Fibroblast of pulmonary artery (primary cell): Measurements from ENCODE around the gene ZNF276.

ENCODE experiments used
- DNase-seq: peaks from one replicate; pipeline ENCODE4 v3.0.0-alpha.2; 2010; ENCODE audit warnings: low read depth
- H3K4me3 ChIP-seq: replicated peaks from 2 replicates; pipeline ENCODE4 v1.5.1; 2011; ENCODE audit warnings: low read depth, mild to moderate bottlenecking, control low read depth, low read length, moderate library complexity
- TF ChIP-seq, protein P1 (sequence below): IDR thresholded peaks from 2 replicates; pipeline ENCODE4 v1.5.1; 2011; ENCODE audit warnings: mild to moderate bottlenecking, control low read depth, low read length, inconsistent platforms; ENCODE audit errors: missing control alignments

ZNF276 gene

DNA sequence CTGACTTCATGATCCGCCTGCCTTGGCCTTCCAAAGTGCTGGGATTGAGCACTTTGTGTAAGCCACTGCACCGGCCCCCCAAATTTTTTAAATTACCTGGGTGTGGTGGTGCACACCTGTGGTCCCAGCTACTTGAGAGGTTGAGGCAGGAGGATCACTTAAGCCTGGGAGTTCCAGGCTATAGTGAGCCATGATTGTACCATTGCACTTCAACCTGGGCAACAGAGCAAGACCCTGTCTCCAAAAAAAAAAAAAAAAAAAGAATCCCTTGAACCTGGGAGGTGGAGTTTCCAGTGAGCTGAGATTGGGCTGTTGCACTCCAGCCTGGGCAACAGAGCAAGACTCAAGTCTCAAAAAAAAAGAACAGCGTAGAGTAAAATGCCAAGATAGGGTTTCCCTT lies 15.2 kb downstream of the ZNF276 start:
- TF ChIP-seq, protein P1, sequence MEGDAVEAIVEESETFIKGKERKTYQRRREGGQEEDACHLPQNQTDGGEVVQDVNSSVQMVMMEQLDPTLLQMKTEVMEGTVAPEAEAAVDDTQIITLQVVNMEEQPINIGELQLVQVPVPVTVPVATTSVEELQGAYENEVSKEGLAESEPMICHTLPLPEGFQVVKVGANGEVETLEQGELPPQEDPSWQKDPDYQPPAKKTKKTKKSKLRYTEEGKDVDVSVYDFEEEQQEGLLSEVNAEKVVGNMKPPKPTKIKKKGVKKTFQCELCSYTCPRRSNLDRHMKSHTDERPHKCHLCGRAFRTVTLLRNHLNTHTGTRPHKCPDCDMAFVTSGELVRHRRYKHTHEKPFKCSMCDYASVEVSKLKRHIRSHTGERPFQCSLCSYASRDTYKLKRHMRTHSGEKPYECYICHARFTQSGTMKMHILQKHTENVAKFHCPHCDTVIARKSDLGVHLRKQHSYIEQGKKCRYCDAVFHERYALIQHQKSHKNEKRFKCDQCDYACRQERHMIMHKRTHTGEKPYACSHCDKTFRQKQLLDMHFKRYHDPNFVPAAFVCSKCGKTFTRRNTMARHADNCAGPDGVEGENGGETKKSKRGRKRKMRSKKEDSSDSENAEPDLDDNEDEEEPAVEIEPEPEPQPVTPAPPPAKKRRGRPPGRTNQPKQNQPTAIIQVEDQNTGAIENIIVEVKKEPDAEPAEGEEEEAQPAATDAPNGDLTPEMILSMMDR: no peak
- H3K4me3 ChIP-seq: no peak overlapping the region

DNA sequence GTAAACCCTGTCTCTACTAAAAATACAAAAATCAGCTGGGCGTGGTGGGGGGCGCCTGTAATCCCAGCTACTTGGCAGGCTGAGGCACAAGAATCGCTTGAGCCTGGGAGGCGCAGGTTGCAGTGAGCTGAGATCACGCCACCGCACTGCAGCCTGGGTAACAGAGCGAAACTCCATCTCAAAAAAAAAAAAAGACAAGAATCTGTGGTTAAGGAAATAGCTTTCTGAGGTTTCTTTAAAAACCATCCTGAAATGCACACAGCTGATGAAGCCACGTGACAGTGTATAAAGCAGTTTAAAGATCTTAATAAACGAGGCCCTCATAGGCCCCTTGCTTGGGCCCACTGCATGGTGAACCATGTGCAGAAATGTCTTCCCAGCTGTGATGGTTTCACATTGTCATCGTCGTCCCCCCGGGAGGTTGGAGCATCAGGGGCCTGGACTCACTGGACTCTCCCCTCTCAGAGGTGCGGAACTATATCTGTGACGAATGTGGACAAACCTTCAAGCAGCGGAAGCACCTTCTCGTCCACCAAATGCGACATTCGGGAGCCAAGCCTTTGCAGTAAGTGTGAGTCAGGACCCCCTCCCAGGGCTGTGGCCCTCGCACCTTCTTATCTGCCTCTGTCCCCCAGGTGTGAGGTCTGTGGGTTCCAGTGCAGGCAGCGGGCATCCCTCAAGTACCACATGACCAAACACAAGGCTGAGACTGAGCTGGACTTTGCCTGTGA lies 16.2 kb downstream of the ZNF276 start:
- TF ChIP-seq, protein P1: no peak
- no peak overlapping the region for H3K4me3 ChIP-seq
- DNase-seq: no peak

More for the DNA sequence above, 15.2 kb downstream of the ZNF276 start:
- DNase-seq: no peak

DNA sequence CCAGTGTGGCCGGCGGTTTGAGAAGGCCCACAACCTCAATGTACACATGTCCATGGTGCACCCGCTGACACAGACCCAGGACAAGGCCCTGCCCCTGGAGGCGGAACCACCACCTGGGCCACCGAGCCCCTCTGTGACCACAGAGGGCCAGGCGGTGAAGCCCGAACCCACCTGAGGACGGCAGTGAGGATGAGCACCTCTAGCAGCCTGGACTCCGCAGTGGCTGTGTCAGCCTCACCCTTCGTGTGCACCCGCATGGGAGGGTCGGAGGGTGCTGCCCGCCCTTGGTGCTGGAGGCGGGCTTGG lies 16.7 kb downstream of the ZNF276 start:
- TF ChIP-seq, protein P1: no peak
- no peak overlapping the region for H3K4me3 ChIP-seq
- no peak for DNase-seq

DNA sequence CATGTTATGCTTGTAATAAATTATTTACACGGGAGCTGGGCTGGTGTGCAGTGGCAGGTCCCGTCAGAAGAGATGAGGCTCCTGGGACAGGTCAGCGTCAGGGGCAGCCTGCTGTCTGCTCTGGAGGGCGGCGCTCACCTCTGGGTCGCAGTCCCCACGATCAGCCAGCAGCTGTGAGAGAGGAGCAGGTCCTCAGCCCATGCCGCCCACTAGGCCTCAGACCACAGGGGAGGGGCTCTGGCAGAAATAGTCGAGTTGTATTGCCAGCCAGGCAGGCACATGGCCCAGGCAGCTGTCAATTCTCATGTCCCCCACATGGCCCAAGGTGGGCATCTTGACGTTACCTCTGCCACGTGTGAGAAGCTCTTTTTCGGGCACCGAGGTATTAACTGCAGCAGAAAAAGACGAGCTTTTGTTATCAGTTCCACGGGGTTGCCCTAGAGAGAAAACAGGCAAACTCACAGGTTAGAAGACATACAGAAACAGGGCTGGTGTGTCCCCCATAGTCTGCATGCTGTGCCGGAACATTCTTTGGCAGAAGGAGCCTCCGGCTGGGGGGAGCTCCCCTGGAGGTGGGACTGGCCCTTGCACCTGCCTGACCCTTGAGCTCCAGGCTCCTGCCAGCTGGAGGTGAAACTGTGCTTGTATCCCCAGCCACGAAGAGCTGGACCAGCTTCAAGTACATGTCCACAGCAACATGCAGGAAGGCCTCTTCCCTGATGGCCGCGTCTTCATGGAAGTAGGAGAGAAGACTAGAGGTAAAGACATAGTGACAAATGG lies 17.4 kb downstream of the ZNF276 start:
- TF ChIP-seq, protein P1: no peak
- no peak overlapping the region for H3K4me3 ChIP-seq
- no peak for DNase-seq

DNA sequence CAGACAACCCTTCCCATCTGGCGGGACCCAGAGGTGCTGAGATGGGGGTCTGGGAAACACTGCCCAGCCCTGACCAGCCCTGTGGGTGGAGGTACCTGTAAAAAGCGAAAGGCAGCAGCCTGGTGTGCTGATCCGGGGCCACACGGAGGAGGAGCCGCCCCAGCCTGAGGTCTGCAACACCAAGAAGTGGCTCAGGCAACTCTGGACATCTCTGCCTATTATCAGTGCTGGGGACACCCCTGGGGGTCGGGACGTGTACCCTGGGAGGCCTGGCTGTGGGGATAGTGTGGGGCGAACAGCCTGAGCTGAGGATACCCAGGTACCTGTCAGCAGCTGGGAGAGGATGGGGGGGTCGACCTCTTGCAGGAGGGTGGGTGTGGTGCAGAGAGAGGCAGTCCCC lies 18.0 kb downstream of the ZNF276 start:
- H3K4me3 ChIP-seq: no peak overlapping the region
- TF ChIP-seq, protein P1: no peak
- no peak for DNase-seq

DNA sequence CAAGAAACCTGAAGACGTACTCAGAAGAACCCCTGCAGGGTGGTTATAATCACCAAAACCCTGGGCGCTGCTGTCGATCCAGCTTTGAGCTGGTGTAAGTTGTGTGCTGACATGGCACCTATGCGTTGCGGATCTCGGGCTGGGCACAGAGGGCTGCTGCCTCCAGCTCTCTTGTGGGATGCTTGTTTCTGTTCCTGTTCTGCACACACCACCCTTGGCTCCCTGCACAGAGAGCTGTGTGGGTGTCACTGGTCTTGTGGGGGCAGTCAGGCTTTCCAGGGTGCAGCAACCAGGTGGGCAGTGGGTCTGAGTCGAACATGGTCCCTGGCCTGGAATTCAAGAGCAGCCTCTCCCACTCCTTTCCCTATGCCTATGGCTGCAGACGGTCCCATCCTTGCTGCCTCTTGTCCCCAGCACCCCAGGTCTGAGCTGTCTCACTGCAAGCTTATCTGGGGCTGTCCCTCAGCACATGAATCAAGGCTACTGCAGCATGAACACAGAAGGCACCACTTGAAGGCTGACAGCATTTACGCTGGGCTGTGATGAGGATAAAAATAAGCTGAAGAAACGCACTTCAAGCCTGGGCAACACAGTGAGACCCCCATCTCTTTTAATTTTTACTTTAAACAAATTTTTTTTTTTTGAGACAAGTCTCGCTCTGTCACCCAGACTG lies 20.1 kb downstream of the ZNF276 start:
- DNase-seq: no peak
- TF ChIP-seq, protein P1: no peak
- H3K4me3 ChIP-seq: no peak overlapping the region
